ENCODE results near the gene CLMP.

DNA sequence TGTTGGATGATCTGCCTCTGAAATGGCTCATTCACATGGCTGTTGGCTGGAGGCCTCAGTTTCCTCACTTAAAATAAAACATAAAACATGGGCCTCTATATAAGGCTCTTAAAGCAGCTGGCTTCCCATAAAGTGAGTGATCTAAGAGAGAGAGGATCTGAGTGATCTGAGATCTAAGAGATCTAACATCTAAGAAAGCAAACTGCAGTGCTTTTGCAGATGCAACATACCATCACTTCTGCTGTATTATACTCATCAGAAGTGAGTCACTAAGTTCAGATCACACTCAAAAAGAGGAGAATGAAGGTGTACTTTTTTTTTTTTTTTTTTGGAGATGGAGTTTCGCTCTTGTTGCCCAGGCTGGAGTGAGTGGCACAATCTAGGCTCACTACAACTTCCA is 115.0 kb downstream of the CLMP start:
- TF ChIP-seq, protein P1, sequence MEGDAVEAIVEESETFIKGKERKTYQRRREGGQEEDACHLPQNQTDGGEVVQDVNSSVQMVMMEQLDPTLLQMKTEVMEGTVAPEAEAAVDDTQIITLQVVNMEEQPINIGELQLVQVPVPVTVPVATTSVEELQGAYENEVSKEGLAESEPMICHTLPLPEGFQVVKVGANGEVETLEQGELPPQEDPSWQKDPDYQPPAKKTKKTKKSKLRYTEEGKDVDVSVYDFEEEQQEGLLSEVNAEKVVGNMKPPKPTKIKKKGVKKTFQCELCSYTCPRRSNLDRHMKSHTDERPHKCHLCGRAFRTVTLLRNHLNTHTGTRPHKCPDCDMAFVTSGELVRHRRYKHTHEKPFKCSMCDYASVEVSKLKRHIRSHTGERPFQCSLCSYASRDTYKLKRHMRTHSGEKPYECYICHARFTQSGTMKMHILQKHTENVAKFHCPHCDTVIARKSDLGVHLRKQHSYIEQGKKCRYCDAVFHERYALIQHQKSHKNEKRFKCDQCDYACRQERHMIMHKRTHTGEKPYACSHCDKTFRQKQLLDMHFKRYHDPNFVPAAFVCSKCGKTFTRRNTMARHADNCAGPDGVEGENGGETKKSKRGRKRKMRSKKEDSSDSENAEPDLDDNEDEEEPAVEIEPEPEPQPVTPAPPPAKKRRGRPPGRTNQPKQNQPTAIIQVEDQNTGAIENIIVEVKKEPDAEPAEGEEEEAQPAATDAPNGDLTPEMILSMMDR (optimal IDR thresholded peaks at IDR 0.05 in 1 of 3, IDR thresholded peaks at IDR 0.05 in 1 of 3, conservative IDR thresholded peaks at IDR 0.05 in 1 of 3; ENCODE audit: extremely low read depth in 1 of 3, insufficient read depth in 2 of 3, low read length in 3 of 3), result no peak
- no peak for TF ChIP-seq EZH2 (IDR thresholded peaks at IDR 0.05; ENCODE audit: low read length)

All from keratinocyte (primary cell).